GM06990 (cell line): ENCODE results near the gene H2BK1.

Experiments used
- DNase-seq: peaks from one replicate; pipeline ENCODE4 v3.0.0-alpha.2; 2011; ENCODE audit not compliant: insufficient read length; ENCODE audit errors: extremely low read depth
- H3K27me3 ChIP-seq: replicated peaks from 2 replicates; pipeline ENCODE4 v1.6.0; 2011; ENCODE audit warnings: low read length; ENCODE audit not compliant: control insufficient read depth, insufficient read depth
- H3K36me3 ChIP-seq: 2 replicates; pipeline ENCODE4 v1.5.1; 2011; ENCODE audit warnings: low read length; ENCODE audit not compliant: control insufficient read depth, insufficient read depth
- H3K4me3 ChIP-seq: replicated peaks from 2 replicates; pipeline ENCODE4 v1.5.1; 2011; ENCODE audit warnings: low read depth, mild to moderate bottlenecking, control low read depth, low read length
- CTCF ChIP-seq: IDR thresholded peaks from 2 replicates; pipeline ENCODE4 v1.5.1; 2011; ENCODE audit warnings: low read length, control low read depth, mild to moderate bottlenecking, inconsistent platforms; ENCODE audit not compliant: insufficient read depth, poor library complexity, severe bottlenecking

The H2BK1 gene

GRCh38 chr7:151246851-151247580, 36.7 kb upstream of the H2BK1 start:
- TF ChIP-seq CTCF = no peak
- H3K36me3 ChIP-seq = no peaks in the 10 kb centered on the region
- no peak for DNase-seq
- H3K4me3 ChIP-seq = no peak overlapping the region
- peaks cover 4% of the 10 kb centered on the region for H3K27me3 ChIP-seq

DNA sequence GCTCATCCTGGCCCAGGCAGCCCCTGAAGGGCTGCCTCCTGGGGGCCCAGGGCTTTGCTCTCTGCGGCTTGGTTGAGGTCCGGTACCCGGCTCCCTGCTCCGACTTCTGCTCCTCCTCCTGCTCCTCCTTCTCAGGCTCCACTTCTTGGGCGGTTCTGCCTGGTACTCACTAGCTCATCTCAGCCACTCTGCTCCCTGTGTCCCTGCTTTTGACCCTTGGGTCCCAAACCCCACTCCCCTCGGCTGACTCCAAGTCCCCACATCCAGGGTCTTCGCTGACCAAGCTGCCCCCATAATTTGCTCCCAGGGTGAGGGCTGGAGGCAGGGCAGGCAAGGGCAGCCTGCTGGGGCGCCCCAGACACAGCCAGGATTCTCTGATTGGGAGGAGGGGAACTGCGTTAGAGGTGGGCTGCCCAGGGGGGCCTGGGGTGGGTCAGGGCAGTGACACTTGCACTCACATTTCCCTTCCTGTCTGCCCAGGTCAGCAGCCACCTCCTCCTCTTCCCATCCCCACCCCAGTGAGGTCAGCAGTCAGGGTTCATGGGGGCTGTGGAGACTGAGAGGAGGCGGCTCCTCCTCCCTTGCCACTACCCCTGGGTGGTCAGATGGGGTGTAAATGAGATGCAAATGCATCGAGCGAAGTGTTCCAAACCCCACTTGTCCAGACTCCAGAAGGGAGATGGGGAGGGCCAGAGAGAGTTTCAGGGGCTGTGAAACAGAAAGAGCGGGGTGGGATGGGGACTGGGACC, 36.0 kb upstream of the H2BK1 start:
- Histone ChIP-seq H3K27me3 (peaks cover 4% of the 10 kb centered on the region), H3K4me3 (no peak overlapping the region), H3K36me3 (no peaks in the 10 kb centered on the region)
- TF ChIP-seq CTCF = no peak
- no peak for DNase-seq

- Histone ChIP-seq H3K27me3 (peaks cover 2% of the 10 kb centered on the region; the same call in 1 of the 2 replicates), H3K4me3 (no peak overlapping the region; the same call in 1 of the 2 replicates), H3K36me3 (no peaks in the 10 kb centered on the region)
- peak; percentile 54 for TF ChIP-seq CTCF
- peak; percentile 54 for DNase-seq
Observed at GRCh38 chr7:151245360-151246101, 35.2 kb upstream of the H2BK1 start.

DNA sequence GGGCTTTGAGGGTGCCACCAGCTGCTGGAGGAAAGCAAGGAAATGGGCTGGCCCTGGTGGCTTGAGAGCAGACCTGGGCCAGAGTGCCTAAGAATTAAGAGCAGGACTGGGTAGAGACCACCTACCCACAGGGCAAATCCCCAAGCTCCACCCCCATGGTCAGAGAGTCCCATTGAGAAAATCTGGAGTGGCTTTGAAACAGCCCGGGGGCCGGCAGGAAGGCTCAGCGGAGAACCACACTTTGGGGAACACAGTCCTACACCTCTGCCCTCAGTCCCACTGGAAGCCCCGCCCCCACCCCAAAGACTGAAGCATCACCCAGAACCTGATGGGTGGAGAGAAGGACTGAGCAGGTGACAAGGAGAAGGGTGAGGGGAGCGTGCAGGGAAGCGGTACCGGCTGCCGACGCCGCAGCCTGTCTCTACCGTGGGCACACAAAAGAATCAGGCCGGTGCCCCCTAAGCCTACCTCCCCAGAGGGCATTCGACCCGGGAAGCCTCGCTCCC, 34.6 kb upstream of the H2BK1 start:
- H3K4me3 ChIP-seq = no peak overlapping the region; the same call in 1 of the 2 replicates
- TF ChIP-seq CTCF = no peak
- no peak for DNase-seq
- peaks cover 2% of the 10 kb centered on the region; the same call in 1 of the 2 replicates for H3K27me3 ChIP-seq
- no peaks in the 10 kb centered on the region; the same call in 1 of the 2 replicates for H3K36me3 ChIP-seq

GRCh38 chr7:151244196-151244840, 34.0 kb upstream of the H2BK1 start:
- peaks cover 2% of the 10 kb centered on the region; the same call in 1 of the 2 replicates for H3K27me3 ChIP-seq
- DNase-seq = no peak

More at GRCh38 chr7:151244196-151244840, 34.0 kb upstream of the H2BK1 start:
- Histone ChIP-seq H3K4me3 (no peak overlapping the region), H3K36me3 (peaks cover under 1% of the 10 kb centered on the region)
- TF ChIP-seq CTCF = peak; percentile 92
